NCI-H446 treated with DMSO at 0.1 percent for 48 hours (cell line): ENCODE measurements around the gene ITPKA.
"Not testable (repeated sequence)": the region's sequence is repeated elsewhere in the genome, so short reads cannot be mapped to it uniquely, and the experiment has no call there.

Experiments
- DNase-seq: peaks from one replicate; lab custom pipeline; 2025; lab: John Stamatoyannopoulos, UW

The ITPKA gene

DNA sequence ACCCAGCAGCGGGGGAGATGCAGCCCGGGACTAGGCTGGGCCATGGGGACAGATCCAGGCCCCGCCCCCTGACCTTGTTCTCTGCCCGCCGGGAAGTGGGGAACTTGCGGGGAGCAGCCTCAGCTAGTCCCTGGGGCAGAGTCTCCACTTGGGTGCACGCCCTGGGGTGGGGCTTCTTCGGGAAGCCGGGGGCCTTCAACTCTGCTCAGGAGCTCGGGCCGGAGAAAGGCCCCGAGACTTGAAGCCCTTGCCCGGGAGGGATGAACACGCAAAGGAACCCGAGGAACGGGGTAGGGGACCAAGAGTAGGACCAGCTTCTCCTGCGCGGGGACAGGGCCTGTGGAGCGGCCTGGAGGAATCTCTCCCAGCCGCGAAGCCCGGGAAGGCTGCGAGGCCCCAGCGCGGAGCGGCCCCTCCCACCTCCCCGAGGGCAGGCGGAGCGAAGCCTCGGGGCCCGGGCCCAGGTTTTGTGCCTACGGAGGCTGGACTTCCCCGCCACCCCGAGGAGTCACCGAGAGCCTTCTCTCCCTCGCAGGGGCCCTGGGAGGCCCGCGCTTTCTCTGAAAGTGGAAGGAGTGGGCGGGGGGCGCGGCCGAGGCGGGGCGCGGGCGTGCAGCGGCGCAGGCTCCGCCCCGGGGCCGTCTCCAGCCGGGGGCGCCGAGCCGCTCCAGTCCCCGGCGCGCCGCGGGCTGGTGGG, at the start of gene ITPKA:
Gene ITPKA (plus strand): TSS at position 670 of the 697 bp plus-strand sequence. CDS start 54 bp downstream, outside the sequence.
- DNase-seq = peak; percentile 40

DNA sequence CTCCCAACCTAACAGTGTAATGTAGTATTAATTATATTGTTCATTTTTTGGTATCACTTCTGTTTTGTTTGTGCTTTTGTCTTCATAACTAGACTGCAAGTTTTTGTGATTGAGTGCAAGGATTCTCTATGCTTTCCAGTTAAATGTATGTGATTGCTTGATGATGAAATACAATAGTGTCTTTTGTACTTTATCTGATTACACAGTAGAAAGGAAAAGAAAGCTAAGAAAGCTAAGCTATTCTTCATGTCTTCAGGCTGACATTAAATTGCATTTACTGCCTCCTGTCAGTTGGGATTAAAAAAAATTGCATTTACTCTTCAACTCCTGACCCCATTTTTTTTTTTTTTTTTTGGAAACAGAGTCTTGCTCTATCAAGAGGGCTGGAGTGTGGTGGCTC, 48.3 kb upstream of the ITPKA start:
- no peak for DNase-seq

DNA sequence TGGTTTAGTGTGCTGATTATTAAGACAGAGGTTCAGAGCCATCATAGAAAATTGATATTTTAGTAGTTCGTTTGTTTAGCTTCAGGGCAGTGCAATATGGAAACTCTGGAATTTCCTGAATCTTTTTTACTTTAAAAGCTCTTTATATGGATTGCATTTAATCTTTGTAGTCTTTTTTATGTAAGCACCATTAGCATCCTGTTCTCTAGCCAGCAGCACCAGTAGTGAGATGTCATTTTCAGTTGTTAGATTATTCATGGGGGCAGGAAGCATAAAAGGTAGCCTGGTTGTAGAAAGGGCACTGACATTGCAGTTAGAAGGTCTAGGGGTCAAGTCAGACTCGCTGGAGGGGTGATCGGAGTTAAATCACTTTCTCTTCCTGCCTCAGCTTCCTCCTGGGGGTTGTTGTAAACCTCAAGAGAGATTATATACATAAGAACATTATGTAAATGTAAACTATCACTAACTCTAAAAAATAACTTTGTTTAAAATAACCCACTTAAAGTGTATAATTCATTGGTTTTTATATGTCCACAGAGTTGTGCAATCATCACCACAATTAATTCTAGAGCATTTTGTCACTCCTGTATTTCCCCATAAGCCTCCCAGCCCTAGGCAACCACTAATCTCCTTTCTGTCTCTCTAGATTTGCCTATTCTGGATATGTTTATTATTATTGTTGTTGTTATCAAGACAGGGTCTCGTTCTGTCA, 31.4 kb upstream of the ITPKA start:
- no peak for DNase-seq

DNA sequence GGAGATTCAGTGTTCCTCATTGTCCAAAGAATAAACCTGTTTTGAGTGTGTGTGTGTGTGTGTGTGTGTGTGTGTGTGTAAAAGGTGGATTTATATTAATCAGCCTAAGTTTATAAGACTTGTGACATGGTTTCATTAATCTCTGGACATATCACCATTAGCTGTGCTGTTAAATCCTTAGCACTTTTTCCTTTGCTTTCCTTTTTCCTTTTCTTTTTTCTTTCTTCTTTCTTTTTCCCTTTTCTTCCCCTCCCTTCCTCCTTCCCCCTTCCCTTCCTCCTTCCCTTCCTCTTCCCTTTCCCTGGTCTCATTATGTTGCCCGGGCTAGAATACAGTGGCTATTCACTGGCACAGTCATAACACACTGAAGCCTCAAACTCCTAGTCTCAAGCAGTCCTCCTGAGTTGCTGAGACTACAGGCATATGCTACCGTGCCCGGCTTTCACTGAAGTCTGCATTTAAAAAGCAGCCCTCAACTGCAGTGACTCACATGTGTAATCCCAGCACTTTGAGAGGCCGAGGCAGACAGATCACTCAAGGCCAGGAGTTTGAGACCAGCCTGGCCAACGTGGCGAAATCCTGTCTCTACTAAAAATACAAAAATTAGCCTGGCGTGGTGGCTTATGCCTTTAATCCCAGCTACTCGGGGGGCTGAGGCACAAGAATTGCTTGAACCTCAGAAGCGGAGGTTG, 28.6 kb upstream of the ITPKA start:
- no peak for DNase-seq

DNA sequence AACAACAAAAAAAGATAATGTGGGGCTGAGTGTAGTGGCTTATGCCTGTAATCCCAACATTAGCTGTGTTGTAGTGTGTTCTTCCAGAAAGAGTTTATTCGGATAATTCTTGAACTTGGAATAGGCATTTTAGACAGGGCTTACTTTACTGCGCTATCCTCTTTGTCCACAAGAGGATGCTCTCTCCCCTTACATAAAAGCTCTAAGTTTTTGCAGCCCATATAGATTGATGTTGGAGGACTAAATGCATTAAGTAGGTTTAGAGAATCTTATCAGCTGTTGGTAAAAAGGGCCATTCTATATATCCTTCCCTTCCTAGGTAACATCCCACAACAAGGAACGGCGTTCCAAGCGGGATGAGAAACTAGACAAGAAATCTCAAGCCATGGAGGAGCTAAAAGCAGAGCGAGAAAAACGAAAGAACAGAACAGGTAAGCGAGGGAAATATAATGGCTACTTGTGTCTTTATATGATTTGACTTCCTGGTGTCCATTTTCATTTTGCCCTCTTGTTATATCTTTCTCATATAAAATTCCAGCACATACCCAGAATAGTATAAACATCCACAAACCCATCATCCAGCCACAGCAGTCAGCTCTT, 27.8 kb upstream of the ITPKA start:
- DNase-seq = no peak

DNA sequence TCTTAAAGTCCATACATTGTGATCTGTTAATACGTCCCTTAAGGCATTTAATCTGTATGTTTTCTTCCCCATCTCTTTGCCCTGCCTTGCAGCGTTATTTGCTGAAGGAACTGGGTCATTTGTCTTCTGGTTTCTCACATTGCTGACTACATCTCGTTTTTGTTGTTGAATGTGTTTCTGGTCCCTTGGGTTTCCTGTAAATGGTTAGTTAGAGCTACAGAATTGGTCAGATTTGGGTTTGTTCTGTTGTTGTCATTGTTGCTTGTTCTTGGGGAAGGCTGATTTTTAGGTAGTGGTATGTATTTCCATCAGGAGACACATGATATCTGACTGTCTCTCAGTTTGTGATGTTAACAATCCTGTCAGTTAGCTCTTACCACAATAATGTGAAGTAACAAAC, 27.0 kb upstream of the ITPKA start:
- no peak for DNase-seq

DNA sequence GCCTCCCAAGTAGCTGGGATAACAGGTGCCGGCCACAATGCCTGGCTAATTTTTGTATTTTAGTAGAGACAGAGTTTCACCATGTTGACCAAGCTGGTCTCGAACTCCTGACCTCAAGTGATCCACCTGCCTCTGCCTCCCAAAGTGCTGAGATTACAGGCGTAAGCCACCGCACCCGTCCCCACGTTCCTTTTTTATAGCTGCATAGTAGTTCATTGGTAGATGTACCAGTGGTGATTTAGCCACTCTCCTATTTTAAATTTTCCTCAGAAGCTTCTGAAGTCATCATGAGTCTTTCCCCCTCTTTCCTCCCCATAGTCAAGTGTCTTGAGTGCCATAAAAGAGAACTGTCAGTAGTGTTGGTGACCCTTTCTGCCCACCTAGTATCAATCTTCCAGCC, 24.0 kb upstream of the ITPKA start:
- DNase-seq = not testable (repeated sequence)

DNA sequence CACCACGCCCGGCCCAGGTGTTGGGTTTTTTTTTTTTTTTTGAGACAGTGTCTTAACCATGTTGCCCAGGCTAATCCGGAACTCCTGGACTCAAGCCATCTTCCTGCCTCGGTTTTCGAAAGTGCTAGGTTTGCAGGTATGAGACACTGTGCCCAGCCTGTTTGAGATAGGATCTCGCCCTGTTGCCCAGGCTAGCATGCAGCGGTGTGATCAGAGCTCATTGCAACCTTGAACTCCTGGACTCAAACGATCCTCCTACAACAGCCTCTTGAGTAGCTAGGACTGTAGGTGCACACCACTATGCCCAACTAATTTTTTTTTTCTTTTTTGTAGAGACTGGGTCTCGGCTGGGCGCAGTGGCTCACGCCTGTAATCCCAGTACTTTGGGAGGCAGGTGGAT, 20.3 kb upstream of the ITPKA start:
- no peak for DNase-seq

DNA sequence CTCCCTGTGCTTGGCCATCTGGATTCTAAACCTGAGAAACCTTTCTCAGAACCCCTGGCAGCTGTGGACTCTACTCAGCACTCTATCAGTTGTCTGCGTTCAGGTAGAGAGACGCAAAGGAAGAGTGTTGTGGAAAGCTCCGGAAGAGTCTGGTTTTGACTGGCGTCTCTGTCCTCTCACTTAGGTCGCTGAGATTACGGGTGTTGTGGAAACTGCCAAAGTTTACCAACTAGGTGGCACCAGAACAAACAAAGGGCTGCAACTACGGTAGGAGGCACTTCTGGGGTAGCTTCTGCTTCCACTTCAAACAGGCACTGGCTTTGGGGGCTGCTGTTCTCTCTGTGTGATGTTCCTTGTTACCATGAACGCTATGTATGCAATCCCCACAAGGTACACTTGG, 19.2 kb upstream of the ITPKA start:
- no peak for DNase-seq

DNA sequence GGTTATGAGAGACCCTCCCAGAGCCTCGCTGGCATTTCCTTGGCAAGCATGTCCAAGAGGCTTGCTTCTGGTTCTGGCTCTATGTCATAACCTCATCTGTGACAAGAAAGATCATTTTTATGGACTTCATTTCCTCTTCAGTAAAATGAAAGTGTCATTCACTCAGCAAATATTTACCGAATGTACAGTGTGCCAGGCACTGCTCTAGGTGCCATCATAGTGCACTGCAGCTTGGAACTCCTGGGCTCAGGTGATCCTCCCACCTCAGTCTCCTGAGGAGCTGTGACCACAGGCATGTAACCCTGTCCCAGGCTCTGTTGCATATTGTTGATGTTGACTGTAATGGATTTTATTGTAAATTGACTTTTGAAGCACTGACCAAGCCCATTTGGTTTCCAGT, 18.7 kb upstream of the ITPKA start:
- no peak for DNase-seq

DNA sequence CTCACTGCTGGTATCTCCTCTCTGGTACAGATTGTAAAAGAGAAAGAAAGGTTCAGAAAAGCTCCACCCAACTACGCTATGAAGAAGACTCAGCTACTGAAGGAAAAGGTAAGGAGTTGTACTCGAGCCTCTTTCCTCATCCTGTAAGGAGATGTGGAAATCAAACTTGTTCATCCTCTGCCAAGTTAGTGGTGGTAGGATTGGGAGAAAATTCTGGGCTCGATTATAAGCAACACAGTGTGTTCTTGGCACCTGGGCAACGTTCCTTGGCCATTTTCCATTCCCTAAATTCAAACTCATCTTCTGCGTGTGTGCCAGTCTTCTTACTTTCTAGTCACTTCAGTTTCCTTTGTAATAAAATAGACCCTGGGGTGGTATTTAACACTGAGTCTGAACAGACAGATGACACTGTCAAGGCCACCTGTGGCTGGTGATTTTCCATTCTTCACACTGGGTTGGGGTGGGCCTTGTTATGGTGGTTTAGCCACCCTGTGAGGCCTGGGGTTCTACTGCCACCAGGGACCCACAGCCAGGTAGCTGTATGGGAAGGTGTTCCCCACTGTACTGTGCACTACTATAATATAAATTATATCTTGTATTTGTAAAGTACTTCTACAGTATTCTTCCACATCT, 17.1 kb upstream of the ITPKA start:
- no peak for DNase-seq

DNA sequence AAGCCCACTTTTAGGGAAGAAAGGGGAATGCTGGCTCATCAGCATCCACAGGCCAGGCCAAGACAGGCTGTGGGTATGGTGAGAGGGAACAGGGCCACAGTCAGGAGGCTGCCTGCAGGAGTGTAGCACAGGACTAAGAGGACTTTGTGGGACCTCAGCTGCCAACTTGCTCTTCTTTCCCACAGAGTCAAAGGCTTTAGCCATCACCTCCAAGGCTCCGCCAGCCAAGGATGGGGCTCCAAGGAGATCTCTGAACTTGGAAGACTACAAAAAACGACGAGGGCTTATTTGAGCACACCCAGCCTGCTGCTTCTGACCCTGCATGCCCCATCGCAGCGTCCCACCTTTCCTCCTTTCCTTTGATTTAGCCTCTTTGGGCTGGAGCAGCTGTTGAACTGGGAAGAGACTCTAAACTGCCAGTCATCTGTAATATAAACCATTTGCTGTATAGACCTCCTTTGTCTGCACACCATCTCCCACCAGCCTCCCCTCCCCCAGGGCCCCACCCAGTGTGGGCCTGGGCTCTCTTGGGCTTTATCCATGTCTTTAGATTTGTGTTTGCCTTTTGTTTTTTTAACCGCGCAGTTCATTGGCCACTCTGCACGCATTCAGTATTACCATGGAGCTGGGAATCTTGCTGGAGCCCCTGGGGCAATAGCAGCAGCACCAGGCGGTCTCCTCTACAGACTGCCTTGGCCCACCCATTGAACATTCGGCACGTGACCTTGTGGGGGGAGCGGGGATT, 13.1 kb upstream of the ITPKA start:
- no peak for DNase-seq

DNA sequence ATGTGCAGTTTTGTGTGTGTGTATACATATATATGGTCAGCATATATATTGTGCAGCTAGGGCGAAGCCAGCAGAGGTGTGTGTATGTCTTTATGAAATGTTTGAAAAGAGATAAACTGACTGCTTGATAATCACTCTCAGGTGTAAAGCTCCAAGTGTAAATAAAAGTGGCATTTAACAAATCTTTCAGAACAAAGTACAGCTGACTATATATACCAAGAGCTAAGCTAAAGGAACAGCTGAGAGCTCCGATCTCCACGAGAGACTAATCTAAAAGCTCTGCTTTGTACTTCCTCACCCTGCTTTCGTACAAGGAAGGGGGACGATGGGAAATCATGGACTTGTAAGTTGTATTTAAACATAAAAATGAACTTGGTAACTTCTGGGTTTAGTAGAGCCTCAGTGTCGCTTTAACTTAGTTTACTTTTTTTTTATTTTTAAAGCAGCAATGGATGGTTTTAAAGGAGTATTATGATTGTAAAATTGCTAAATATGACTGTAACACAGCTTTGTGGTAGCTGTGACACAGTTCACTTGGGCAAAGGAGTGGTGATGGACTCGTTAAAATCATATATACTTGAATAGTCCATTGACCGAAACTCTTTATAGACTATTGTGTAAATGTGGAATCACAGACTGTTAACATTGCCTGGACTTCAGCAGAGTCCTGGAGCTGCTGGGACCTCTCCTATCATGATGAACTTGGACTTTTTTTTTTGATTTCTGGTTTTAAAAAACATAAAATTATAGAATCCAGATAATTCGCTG, 11.4 kb upstream of the ITPKA start:
- DNase-seq = no peak

DNA sequence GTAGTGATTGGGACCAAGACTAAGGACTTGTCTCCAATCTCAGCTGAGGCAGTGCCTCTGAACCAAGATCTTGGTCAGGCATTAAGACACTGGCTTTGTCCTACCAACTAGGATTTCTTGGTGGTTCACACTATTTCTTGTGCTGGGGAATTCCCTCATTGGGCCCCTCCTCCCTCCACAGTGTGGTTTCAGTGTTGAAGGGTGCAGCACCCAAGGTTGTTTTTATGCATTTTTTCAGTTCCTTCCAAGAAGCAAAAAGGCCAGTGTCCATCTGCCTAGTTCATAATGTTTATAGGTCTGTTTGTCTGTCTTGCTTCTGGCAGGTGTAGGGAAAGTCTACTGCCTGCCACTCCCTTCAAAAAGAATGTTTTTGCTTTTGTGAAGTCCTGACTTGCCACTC, 10.6 kb upstream of the ITPKA start:
- no peak for DNase-seq

DNA sequence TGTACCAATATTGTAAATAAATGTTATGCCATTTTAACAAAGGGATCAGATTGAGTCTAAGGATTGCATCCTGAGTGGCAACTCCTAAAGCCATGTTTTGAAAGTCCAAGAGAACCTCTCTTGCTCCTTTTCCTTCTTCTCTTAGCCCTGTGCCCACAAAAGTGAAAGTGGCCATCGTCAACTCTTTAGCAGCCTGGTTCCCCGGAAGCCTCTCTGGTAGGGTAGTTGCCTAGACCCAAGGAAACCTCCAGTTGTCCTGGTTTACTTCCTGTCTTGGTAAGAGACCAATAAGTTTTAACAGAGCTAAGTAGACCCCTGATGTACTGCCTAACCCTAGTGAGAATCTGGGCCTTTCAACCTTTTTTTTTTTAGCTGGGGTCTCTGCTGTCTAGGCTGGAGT, 10.2 kb upstream of the ITPKA start:
- DNase-seq = no peak

DNA sequence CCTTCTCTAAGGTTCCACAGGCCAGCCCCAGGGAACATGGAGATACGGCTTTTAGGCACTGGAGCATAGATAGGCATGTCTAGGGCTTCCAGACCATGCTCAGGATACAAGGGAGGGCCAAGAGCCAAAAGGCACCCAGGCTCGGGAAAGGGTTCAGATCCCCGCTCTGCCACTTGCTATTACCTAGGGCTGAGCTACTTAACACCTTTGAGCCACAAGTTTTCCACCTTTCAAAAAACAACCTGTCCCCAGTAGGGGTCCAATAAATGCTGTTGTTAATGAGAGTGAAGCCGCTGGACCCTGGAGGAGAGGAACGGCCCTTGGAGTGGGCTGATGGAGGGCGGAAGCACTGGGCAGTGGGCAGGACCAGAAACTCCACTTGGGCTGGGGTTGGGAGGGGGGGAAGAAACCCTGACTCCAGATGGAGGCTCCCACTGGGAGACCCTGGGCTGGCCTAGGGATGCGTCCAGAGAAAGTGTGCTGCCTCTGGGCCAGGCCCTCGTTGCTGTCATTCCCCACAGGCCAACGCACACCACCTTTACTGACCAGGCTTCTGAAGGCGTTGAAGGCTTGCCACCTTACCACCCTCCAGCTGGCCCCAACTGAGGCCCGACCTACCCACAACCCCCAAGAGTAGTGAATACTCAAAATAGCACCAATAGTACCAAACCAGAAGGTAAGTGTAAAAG, 8.6 kb upstream of the ITPKA start:
- DNase-seq = no peak

DNA sequence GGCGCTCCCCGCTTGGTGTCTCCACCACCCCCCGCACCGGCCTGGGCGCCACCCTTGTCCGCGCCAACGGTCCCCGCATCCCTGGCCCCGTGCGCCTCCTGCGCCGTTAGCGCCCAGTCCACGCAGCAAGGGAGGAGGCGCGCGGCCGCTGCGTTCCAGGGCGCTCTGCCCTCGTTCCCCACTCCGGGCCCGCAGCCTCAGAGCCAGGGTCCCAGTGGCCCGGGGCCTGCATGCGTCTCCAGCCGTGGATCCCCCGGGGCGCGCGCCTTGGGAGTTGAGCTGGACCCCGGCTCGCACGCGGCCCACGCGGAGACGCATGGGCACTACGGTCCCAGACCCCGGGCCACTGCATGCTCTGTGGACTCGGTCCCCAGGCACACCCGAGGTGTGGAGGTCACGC, 7.4 kb upstream of the ITPKA start:
- no peak for DNase-seq

DNA sequence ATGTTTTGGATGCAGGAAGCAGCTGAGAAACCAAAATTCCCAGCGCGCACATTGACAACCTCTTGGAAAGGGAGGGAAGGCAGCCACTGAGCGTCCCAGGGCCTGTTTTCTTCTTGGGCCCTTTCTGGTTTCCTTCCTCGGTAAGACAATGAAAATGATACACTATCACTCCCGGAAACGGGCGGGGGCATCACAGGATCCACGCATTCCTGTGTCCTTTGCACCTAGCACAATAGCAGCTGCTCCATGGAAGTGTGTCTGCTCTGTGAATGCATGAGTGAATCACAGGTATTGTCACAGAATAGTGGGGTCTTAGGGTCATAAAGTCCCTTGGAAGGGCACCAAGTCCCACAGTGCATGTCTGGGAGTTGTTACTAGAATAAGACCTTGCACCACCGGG, 6.3 kb upstream of the ITPKA start:
- DNase-seq = no peak

DNA sequence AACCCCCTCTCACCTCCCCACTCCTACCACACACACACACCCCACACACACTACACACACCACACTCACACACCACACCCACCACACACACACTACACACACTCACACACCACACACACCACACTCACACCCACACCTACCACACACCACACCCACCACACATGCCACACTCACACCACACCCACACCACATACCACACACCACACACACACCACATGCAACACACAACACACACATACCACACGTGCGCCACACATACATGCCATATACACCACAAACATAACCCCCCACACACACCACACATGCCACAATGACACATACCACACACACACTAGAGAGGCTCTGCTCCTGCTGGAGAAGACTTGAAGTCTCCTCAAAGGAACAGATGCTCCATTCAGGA, 5.9 kb upstream of the ITPKA start:
- DNase-seq = no peak

DNA sequence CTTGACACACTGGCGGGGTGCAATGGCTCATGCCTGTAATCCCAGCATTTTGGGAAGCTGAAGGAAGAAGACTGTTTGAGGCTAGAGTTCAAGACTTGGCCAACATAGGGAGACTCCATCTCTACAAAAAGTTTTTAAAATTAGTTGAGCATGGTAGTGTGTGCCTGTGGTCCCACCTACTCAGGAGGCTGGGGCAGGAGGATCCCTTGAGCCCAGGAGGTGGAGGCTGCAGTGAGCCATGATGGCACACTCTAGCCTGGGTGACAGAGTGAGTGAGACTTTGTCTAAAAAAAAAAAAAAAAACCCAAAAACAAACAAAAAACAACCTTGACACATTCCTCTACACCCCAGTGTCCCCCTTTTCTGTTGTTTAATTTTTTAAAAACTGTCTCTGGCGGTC, 4.0 kb upstream of the ITPKA start:
- DNase-seq = no peak
